Endothelial cell of umbilical vein (primary cell): Measurements from ENCODE around the gene SLC1A7. TPM values are rescaled to one million over a fixed set of nuclear protein-coding genes. Genes with fewer than 3 reads are reported as not detected.

Experiments used
- BruUV-seq: library from RNA; stranded (reverse); fragments of 400-500 nt; replicated peaks from 2 replicates; lab custom pipeline; 2021; lab: Mats Ljungman, UMichigan
- CTCF ChIA-PET: fragments of 300-600, 350-600 bp; sonication (Branson Sonifier 250); formaldehyde crosslinking; loops from one replicate; lab custom pipeline; 2021; ENCODE audit warnings: antibody characterized with exemption, inconsistent platforms; lab: Charles Lee
- POLR2A ChIA-PET: fragments of 300-600, 350-600 bp; sonication (Branson Sonifier 250); formaldehyde crosslinking; loops from one replicate; lab custom pipeline; 2021; ENCODE audit warnings: antibody characterized with exemption, inconsistent platforms; lab: Charles Lee
- DNase-seq: peaks from one replicate; pipeline ENCODE4 v3.0.0-alpha.2; 2011; ENCODE audit warnings: low read depth, low spot score
- FAIRE-seq: peaks from 2 replicates; lab custom pipeline; 2011; peaks lifted over from hg19 to GRCh38; lab: Jason Lieb, UNC
- H2AFZ ChIP-seq: 2 replicates; pipeline ENCODE4 v1.6.0; 2012; ENCODE audit warnings: low read depth, low read length, control low read depth, inconsistent platforms
- H3K27ac ChIP-seq: 2 replicates; pipeline ENCODE4 v1.5.1; 2011; ENCODE audit warnings: low read depth, mild to moderate bottlenecking, control low read depth, low read length, moderate library complexity; ENCODE audit not compliant: insufficient read depth
- H3K27me3 ChIP-seq, 2 experiments: 2 replicates each; pipeline versions ENCODE4 v1.6.0 to v1.6.1; 2011; ENCODE audit warnings: low read length in 2 of 2, mixed read lengths in 1 of 2; ENCODE audit not compliant: control insufficient read depth in 2 of 2, insufficient read depth in 2 of 2
- H3K36me3 ChIP-seq, 2 experiments: 2 replicates in 1 of 2; 3 replicates in 1 of 2; pipeline ENCODE4 v1.5.1; 2011; ENCODE audit warnings: low read length in 2 of 2, mild to moderate bottlenecking in 1 of 2, moderate library complexity in 1 of 2; ENCODE audit not compliant: control insufficient read depth in 2 of 2, insufficient read depth in 2 of 2; ENCODE audit errors: extremely low read depth in 1 of 2
- H3K4me1 ChIP-seq: 3 replicates; pipeline ENCODE4 v1.5.1; 2011; ENCODE audit warnings: mild to moderate bottlenecking, low read length; ENCODE audit not compliant: control insufficient read depth, insufficient read depth; ENCODE audit errors: extremely low read depth
- H3K4me2 ChIP-seq: 2 replicates; pipeline ENCODE4 v1.6.1; 2011; ENCODE audit warnings: low read length, control low read depth, mixed read lengths; ENCODE audit not compliant: insufficient read depth
- H3K4me3 ChIP-seq, 3 experiments: fragments of 200-600 bp in 1 of 3; sonication (generic), shearing (Covaris generic) in 1 of 3; replicated peaks in 1 of 3; 2 replicates each; pipeline ENCODE4 v1.5.1; 2011 to 2016; ENCODE audit warnings: control low read depth in 3 of 3, low read length in 3 of 3, mild to moderate bottlenecking in 2 of 3, inconsistent platforms in 1 of 3, low read depth in 1 of 3, moderate library complexity in 1 of 3; ENCODE audit not compliant: insufficient read depth in 1 of 3
- H3K79me2 ChIP-seq: 2 replicates; pipeline ENCODE4 v1.6.0; 2012; ENCODE audit warnings: low read length, inconsistent platforms; ENCODE audit not compliant: control insufficient read depth, insufficient read depth
- H3K9ac ChIP-seq: replicated peaks from 2 replicates; pipeline ENCODE3; 2011; ENCODE audit warnings: low read length, control low read depth; ENCODE audit not compliant: insufficient read depth; ENCODE audit errors: extremely low read depth
- H3K9me1 ChIP-seq: replicated peaks from 3 replicates; pipeline ENCODE4 v1.6.0; 2011; ENCODE audit warnings: mild to moderate bottlenecking, low read length; ENCODE audit not compliant: control insufficient read depth, insufficient read depth; ENCODE audit errors: extremely low read depth
- H3K9me3 ChIP-seq: replicated peaks from 2 replicates; pipeline ENCODE4 v1.5.1; 2012; ENCODE audit warnings: low read length, inconsistent platforms; ENCODE audit not compliant: control insufficient read depth, insufficient read depth
- H4K20me1 ChIP-seq: replicated peaks from 2 replicates; pipeline ENCODE3; 2011; ENCODE audit warnings: mild to moderate bottlenecking, low read length; ENCODE audit not compliant: control insufficient read depth, insufficient read depth; ENCODE audit errors: extremely low read depth
- CTCF ChIP-seq, 2 donors: IDR thresholded peaks; 1 replicate in 1 of 2; 2 replicates in 1 of 2; pipeline ENCODE4 v1.5.1; 2011; ENCODE audit warnings: low read length in 2 of 2, mild to moderate bottlenecking in 2 of 2, moderate library complexity in 2 of 2, control low read depth in 1 of 2, inconsistent platforms in 1 of 2, low read depth in 1 of 2; ENCODE audit not compliant: insufficient read depth in 1 of 2; ENCODE audit errors: extremely low read depth in 1 of 2
- EZH2 ChIP-seq: IDR thresholded peaks from 2 replicates; pipeline ENCODE4 v1.6.1; 2012; ENCODE audit warnings: borderline replicate concordance, low read depth, mild to moderate bottlenecking, moderate library complexity, low read length, inconsistent platforms; ENCODE audit not compliant: severe bottlenecking
- FOS ChIP-seq: IDR thresholded peaks from 2 replicates; pipeline ENCODE4 v1.6.1; 2011; ENCODE audit warnings: mild to moderate bottlenecking, low read length, moderate library complexity, borderline replicate concordance; ENCODE audit not compliant: insufficient read depth
- GATA2 ChIP-seq: IDR thresholded peaks from 2 replicates; pipeline ENCODE4 v1.7.0; 2011; ENCODE audit warnings: low read depth, mild to moderate bottlenecking, moderate library complexity, mixed read lengths, low read length; ENCODE audit not compliant: insufficient read length, insufficient read depth
- JUN ChIP-seq: IDR thresholded peaks from 2 replicates; pipeline ENCODE4 v1.6.1; 2011; ENCODE audit warnings: borderline replicate concordance, low read depth; ENCODE audit not compliant: insufficient read length, insufficient read depth
- MAX ChIP-seq: IDR thresholded peaks from 2 replicates; pipeline ENCODE4 v1.6.1; 2011; ENCODE audit not compliant: insufficient read depth, insufficient read length
- MYC ChIP-seq: IDR thresholded peaks from one replicate; pipeline ENCODE4 v1.6.1; 2011; ENCODE audit warnings: mild to moderate bottlenecking, low read depth, low read length
- POLR2A ChIP-seq: IDR thresholded peaks from 2 replicates; pipeline ENCODE4 v1.6.1; 2012; ENCODE audit warnings: low read depth, mild to moderate bottlenecking, control low read depth, low read length
- POLR2AphosphoS5 ChIP-seq: IDR thresholded peaks from 2 replicates; pipeline ENCODE4 v1.6.1; 2012; ENCODE audit warnings: low read depth, mild to moderate bottlenecking, control low read depth, low read length, moderate library complexity; ENCODE audit not compliant: insufficient read depth
- dilution Hi-C: fragments of 300-500 bp; cut with MboI; formaldehyde crosslinking; loops from one replicate; pipeline ENCODE4 v1.15.0; 2019; ENCODE audit warnings: low sequenced_read_pairs; ENCODE audit not compliant: extremely low pct_ligation_motif_present
- intact Hi-C: fragments of 100-400 bp; cut with micrococcal nuclease; formaldehyde crosslinking; loops from one replicate; pipeline ENCODE4 v1.10.0; 2022
- polyA plus RNA-seq, 4 experiments: library from polyadenylated mRNA; depleted of rRNA in 3 of 4; stranded (reverse) in 3 of 4; unstranded in 1 of 4; fragments of >200 nt; gene quantifications; 2 replicates each; pipeline versions ENCODE4 v1.2.1 to v1.2.3, GENCODE V29; 2011 to 2012; ENCODE audit warnings: missing spikeins in 1 of 4
- total RNA-seq: library from RNA; stranded (reverse); gene quantifications from 2 replicates; pipeline ENCODE4 v1.2.3, GENCODE V29; 2021

Gene SLC1A7
- total and polyA plus RNA-seq, 2 donors (not counting 3 experiments of a cell fraction or from before 2014, with no cell fraction given), result not detected

GRCh38 chr1:53076721-53077598 is 65.5 kb downstream of the SLC1A7 start:
- Histone ChIP-seq H3K9me3 (no peaks in the 10 kb centered on the region), H3K36me3 (no peaks in the 10 kb centered on the region), H3K9me1 (no peaks in the 10 kb centered on the region), H3K9ac (no peak overlapping the region), H2AFZ (no peak overlapping the region), H3K4me1 (no peaks in the 10 kb centered on the region), H4K20me1 (no peaks in the 10 kb centered on the region), H3K4me3 (no peak overlapping the region), H3K79me2 (no peaks in the 10 kb centered on the region), H3K27me3 (no peaks in the 10 kb centered on the region), H3K4me2 (no peak overlapping the region), H3K27ac (no peak overlapping the region)
- ChIA-PET CTCF (interaction anchor here (1.0 kb wide), 1 partner anchor 77 kb away, joined by 3 read pairs; no protein-coding TSS in a partner anchor), POLR2A (no interaction called here)
- no peak for FAIRE-seq
- DNase-seq, result no peak
- no TSS peak for BruUV-seq
- TF ChIP-seq CTCF (IDR thresholded peaks at IDR 0.05; ENCODE audit: extremely low read depth in 1 of 2, insufficient read depth in 1 of 2, low read depth in 1 of 2, low read length in 2 of 2), result no peak
- TF ChIP-seq GATA2, result no peak
- no peak for TF ChIP-seq JUN
- TF ChIP-seq POLR2A, result no peak
- no peak for TF ChIP-seq MAX
- TF ChIP-seq MYC, result no peak
- no peak for TF ChIP-seq FOS
- TF ChIP-seq EZH2, result no peak
- no peak for TF ChIP-seq POLR2AphosphoS5
- dilution Hi-C loops (no loop called here), intact Hi-C loops (no loop called here)
